Upper lobe of left lung (tissue), 4 donors: ENCODE data around the gene PDS5B.

Experiments
- CTCF ChIP-seq, 6 experiments: fragments of 450-650 bp in 4 of 6; fragments of 200-600 bp in 2 of 6; sonication (generic) in 2 of 6; IDR thresholded peaks; one replicate each; pipeline ENCODE4 v1.5.1; 2016 to 2019; ENCODE audit warnings: antibody characterized with exemption in 6 of 6
- POLR2A ChIP-seq, 4 donors: fragments of 450-650 bp; IDR thresholded peaks; one replicate each; pipeline ENCODE4 v1.5.1; 2016 to 2017; ENCODE audit warnings: antibody characterized with exemption in 4 of 4, mild to moderate bottlenecking in 2 of 4

GRCh38 chr13:32538621-32539246, 47.5 kb upstream of the PDS5B start, which contains the start of gene N4BP2L2:
- TF ChIP-seq CTCF (IDR thresholded peaks at IDR 0.05) (peak in 3 of 6 experiments; percentile 6 to 38 (median 38)), POLR2A (IDR thresholded peaks at IDR 0.05) (peak in 3 of 4 donors; percentile 63 to 72 (median 67))
